GM21619 (cell line): ENCODE data around the gene CAVIN2.
"Not testable (repeated sequence)": the region's sequence is repeated elsewhere in the genome, so short reads cannot be mapped to it uniquely, and the experiment has no call there.

ENCODE experiments used
- ATAC-seq: cut with Tn5 transposase; IDR thresholded peaks from one replicate; pipeline ENCODE4 v1.9.1; 2021; ENCODE audit not compliant: unreplicated experiment

CAVIN2 gene

GRCh38 chr2:191803007-191803406 is 43.9 kb downstream of the CAVIN2 start:
- no peak for ATAC-seq

DNA sequence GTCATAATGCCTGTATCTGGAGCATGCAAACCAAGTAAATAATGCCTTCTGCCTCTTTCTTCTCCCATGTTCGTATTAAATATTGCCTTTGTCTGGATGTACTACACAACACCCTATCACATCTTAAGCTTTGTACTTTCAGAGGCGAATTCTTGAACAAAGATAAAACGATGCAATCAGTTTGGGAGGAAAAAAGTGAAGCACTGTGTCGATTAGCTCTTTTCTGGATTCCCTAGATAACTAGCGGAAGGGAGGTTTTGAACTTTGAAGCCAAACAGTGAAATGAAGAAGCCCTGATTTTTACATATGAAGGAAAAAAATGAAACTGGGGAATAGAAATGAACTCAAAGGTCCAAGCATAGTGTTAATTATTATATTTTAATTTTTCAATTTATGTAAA is 44.7 kb downstream of the CAVIN2 start:
- no peak for ATAC-seq

GRCh38 chr2:191800874-191801273 is 46.0 kb downstream of the CAVIN2 start:
- no peak for ATAC-seq

GRCh38 chr2:191799526-191799925 is 47.4 kb downstream of the CAVIN2 start:
- ATAC-seq, result no peak

- ATAC-seq, result no peak
Measured at GRCh38 chr2:191797942-191798876, 48.7 kb downstream of the CAVIN2 start.

- ATAC-seq, result no peak
Measured at GRCh38 chr2:191797500-191797899, 49.4 kb downstream of the CAVIN2 start.

DNA sequence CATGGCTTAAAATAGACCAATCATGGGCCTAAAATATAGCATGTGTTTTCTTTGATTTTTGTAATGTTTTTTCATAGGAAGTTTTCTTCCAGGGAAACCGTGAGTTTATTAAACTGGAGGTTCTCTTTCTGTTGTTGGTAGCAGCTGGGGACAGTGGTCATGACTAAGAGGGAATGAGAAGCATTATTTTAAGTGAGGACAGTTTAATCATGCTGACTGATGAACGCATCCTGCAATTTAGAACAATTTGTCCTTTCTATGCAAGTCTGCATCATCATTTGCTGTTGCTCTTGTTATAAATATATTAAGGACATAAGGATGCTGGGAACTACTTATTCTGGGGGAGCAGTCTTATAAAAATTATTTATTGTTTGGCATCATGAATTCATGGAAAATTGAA is 51.2 kb downstream of the CAVIN2 start:
- no peak for ATAC-seq

GRCh38 chr2:191791953-191792560 is 54.8 kb downstream of the CAVIN2 start:
- ATAC-seq, result no peak

- no peak for ATAC-seq
Measured at GRCh38 chr2:191790737-191791136, 56.2 kb downstream of the CAVIN2 start.

- ATAC-seq, result no peak
Measured at GRCh38 chr2:191789796-191790195, 57.1 kb downstream of the CAVIN2 start.

DNA sequence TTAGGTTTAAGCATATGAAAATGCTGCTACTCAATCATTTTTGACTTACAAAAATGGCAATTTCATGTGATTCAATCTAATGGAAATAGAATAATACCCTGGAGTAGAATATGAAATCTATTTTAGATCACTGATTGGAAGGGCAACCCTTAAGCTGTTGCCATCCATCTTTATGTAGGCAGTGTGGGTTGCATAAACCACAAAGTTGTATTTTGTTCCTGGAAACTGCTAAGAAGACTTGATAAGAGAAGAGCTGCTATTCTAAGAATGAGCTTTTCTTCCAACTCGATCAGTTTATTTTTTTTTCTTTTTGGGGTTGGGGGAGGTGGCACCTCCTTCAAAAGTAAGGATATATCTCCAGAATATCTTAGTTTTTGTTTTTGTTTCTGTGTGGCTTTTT is 60.2 kb downstream of the CAVIN2 start:
- no peak for ATAC-seq

GRCh38 chr2:191785651-191786050 is 61.2 kb downstream of the CAVIN2 start:
- not testable (repeated sequence) for ATAC-seq
